PC-3 (cell line): ENCODE measurements around the gene SP3.

ENCODE experiments used
- EZH2 ChIP-seq: fragments of 300-600 bp; sonication (generic); IDR thresholded peaks from one replicate; pipeline ENCODE4 v1.6.1; 2017; ENCODE audit warnings: antibody characterized with exemption, mild to moderate bottlenecking, low read length; ENCODE audit not compliant: unreplicated experiment
- EZH2phosphoT487 ChIP-seq: fragments of 300-600 bp; sonication (generic); IDR thresholded peaks from 2 replicates; pipeline ENCODE4 v1.6.1; 2018; ENCODE audit warnings: mild to moderate bottlenecking, antibody characterized with exemption, low read length, borderline replicate concordance
- TF ChIP-seq, protein P1 (sequence below): fragments of 300-600 bp; sonication (generic); conservative IDR thresholded peaks from 2 replicates; pipeline ENCODE4 v1.5.1; 2017; ENCODE audit warnings: antibody characterized with exemption, low read depth, mild to moderate bottlenecking, low read length

DNA sequence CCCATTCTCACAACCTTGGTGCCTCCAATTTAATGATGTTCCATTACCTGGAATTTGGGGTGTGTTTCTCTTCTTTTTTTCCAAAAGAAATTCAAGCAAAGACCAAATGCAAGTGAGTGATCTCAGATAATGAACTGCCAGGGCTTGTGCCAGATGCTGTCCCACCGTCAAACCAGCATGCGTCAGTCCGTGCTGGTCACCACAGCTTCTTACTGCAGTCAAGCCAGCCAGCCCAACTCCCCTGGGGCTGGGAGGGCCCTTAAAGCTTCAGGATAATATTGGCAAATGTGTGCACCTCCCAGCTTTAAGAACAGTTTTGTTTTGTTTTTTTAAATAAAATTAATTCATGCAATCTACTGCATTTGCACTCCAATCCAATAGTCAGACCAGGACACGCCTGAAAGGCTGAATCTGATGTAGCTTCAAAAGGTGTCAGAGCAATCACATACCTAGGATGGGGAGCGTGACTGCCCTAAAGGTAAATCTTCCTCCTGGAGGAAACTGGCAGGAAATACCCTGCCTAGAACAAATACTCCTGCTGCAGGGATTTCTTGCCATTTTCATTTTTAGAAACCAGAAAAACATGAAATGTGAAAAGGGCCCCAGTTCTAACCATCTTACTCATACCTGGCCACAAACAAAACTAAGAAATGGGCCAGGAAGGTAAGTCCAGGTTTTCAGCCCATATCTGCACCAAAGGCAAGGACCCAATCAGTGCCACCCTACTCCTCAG is 26.8 kb upstream of the SP3 start:
- TF ChIP-seq, protein P1, sequence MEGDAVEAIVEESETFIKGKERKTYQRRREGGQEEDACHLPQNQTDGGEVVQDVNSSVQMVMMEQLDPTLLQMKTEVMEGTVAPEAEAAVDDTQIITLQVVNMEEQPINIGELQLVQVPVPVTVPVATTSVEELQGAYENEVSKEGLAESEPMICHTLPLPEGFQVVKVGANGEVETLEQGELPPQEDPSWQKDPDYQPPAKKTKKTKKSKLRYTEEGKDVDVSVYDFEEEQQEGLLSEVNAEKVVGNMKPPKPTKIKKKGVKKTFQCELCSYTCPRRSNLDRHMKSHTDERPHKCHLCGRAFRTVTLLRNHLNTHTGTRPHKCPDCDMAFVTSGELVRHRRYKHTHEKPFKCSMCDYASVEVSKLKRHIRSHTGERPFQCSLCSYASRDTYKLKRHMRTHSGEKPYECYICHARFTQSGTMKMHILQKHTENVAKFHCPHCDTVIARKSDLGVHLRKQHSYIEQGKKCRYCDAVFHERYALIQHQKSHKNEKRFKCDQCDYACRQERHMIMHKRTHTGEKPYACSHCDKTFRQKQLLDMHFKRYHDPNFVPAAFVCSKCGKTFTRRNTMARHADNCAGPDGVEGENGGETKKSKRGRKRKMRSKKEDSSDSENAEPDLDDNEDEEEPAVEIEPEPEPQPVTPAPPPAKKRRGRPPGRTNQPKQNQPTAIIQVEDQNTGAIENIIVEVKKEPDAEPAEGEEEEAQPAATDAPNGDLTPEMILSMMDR: no peak
- TF ChIP-seq EZH2 (no peak), EZH2phosphoT487 (no peak)
